VCaP (cell line): ENCODE results near the gene MPC1.
A peak's percentile ranks its signal among the peaks of the same experiment; 100 is the strongest.

Experiments
- H3K27ac ChIP-seq: fragments of 450-650 bp; 2 replicates; pipeline ENCODE4 v1.5.1; 2017
- TF ChIP-seq, protein P1 (sequence below): fragments of 450-650 bp; conservative IDR thresholded peaks from 2 replicates; pipeline ENCODE4 v1.5.1; 2017; ENCODE audit warnings: mild to moderate bottlenecking, moderate library complexity

The MPC1 gene

DNA sequence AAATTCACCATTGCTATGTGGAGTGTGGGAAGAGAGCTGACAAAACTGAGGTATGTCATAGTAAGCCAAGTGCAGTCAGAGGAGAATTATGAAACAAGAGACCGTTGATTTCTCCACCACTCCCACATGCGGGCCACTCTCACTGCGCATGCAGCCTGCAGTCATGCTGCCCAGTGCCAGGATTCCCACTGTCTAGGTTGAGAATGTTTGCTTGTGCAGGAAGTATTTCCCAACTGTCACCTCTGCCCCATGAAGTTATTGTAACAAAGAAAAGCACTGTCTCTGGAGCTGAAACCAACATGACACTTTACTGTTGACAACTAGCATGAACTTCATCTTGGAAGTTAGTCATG, 21.7 kb downstream of the MPC1 start:
- H3K27ac ChIP-seq, result no peak overlapping the region
- TF ChIP-seq, protein P1, sequence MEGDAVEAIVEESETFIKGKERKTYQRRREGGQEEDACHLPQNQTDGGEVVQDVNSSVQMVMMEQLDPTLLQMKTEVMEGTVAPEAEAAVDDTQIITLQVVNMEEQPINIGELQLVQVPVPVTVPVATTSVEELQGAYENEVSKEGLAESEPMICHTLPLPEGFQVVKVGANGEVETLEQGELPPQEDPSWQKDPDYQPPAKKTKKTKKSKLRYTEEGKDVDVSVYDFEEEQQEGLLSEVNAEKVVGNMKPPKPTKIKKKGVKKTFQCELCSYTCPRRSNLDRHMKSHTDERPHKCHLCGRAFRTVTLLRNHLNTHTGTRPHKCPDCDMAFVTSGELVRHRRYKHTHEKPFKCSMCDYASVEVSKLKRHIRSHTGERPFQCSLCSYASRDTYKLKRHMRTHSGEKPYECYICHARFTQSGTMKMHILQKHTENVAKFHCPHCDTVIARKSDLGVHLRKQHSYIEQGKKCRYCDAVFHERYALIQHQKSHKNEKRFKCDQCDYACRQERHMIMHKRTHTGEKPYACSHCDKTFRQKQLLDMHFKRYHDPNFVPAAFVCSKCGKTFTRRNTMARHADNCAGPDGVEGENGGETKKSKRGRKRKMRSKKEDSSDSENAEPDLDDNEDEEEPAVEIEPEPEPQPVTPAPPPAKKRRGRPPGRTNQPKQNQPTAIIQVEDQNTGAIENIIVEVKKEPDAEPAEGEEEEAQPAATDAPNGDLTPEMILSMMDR, result no peak

- H3K27ac ChIP-seq, result no peak overlapping the region
Observed at GRCh38 chr6:166360243-166361076, 22.3 kb downstream of the MPC1 start.

GRCh38 chr6:166355552-166355951, 27.2 kb downstream of the MPC1 start:
- no peak overlapping the region for H3K27ac ChIP-seq
- TF ChIP-seq, protein P1, result no peak

More at GRCh38 chr6:166360243-166361076, 22.3 kb downstream of the MPC1 start:
- TF ChIP-seq, protein P1, result no peak

DNA sequence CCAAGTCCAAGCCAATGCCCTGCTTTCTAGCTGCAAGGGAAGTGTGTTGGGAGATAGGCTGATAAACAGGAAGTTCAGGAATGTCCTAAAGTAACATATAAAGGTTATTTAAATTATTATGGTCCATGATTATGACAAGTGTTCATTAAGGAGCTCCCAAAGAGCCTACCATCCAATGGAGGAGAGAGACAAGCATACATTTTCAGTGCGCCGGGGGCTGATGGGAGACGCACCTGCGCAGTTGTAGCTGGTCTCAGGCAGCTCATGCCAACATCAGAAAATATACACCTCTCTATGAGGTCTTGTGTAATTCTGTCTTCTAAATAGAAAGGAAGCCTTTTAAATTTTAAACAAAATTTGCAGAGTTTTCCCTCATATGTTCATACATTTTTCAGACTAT, 27.8 kb downstream of the MPC1 start:
- TF ChIP-seq, protein P1, result no peak
- no peak overlapping the region for H3K27ac ChIP-seq

DNA sequence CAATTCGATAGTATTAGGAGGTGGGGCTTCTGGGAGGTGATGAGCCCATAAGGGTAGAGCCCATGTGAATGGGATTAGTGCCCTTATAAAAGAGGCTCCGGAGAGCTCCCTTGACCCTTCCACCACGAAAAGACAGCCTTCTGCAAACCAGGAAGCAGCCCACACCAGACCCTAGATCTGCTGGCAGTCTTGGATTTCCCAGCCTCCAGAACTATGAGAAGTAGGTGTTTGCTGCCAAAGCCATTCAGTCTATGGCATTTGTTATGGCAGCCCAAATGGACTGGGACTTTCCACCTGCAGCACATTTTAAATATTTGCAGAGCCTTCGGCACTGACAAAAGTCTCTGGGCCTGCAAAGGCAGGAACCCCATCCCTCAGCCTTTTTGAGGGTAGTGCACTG, 28.6 kb downstream of the MPC1 start:
- no peak overlapping the region for H3K27ac ChIP-seq
- TF ChIP-seq, protein P1, result no peak

DNA sequence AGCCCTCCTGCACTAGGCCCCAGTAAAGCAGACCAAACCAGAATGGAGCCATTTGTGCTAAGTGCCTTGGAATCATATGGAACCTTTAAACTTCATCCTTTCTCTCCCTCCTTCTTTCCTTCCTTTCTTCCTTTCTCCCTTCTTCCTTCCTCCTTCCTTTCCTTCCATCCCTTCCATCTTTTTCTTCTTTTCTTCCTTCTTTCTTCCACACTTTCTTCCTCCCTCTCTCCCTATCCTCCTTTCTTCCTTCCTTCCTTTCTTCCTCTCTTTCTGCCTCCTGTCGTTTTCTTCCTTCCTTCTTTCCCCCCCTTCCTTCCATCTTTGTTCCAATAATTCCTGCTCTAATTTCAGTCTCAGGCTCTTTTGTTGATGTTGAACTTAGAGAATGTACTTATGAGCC, 29.2 kb downstream of the MPC1 start:
- no peak overlapping the region for H3K27ac ChIP-seq
- TF ChIP-seq, protein P1, result no peak

- TF ChIP-seq, protein P1, result no peak
- peak overlapping the region; percentile 61; the same call in 1 of the 2 replicates for H3K27ac ChIP-seq
Observed at GRCh38 chr6:166352923-166353322, 29.8 kb downstream of the MPC1 start.
